GM12891 (cell line): ENCODE data around the gene SOX11.

Experiments used
- PAX5 ChIP-seq: IDR thresholded peaks from 2 replicates; pipeline ENCODE4 v1.6.1; 2011; ENCODE audit warnings: low read length, moderate library complexity, mild to moderate bottlenecking; ENCODE audit not compliant: insufficient read depth, severe bottlenecking
- POLR2A ChIP-seq: IDR thresholded peaks from 2 replicates; pipeline ENCODE4 v1.6.1; 2011; ENCODE audit warnings: low read depth, low read length, control low read depth
- POLR2AphosphoS5 ChIP-seq: IDR thresholded peaks from 2 replicates; pipeline ENCODE4 v1.6.1; 2011; ENCODE audit warnings: low read depth, low read length, control low read depth
- SPI1 ChIP-seq: IDR thresholded peaks from 2 replicates; pipeline ENCODE4 v1.6.1; 2011; ENCODE audit warnings: low read depth, low read length, control low read depth
- TAF1 ChIP-seq: IDR thresholded peaks from 2 replicates; pipeline ENCODE4 v1.6.1; 2011; ENCODE audit warnings: low read depth, low read length, control low read depth

DNA sequence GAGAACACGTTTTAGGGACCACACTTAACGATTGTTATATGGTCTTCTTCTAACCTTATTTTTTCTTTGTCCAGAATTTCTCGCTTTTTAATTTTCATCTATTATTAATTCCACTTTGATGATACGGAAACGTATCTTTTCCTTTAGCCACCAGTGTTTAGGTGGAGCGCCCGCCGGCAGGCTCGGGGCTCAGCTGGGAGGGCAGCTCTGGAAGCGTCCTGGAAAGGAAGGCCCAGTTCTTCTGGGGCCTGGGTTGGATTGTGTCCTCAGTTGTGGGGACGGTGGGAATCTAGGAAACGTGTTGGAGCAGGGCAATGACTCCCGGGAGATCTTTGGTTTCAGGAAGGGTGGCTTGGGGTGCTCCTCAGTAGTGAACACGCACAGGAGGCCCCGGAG is 19.4 kb upstream of the SOX11 start:
- TF ChIP-seq POLR2A, result no peak
- TF ChIP-seq PAX5, result no peak
- TF ChIP-seq POLR2AphosphoS5, result no peak
- no peak for TF ChIP-seq TAF1
- TF ChIP-seq SPI1, result no peak
